Prostate gland (tissue), 2 donors: ENCODE measurements around the gene RAP1GAP.

ENCODE experiments used
- POLR2A ChIP-seq: fragments of 450-650 bp; IDR thresholded peaks from one replicate; pipeline ENCODE4 v1.6.1; 2016; ENCODE audit warnings: antibody characterized with exemption, mild to moderate bottlenecking
- POLR2AphosphoS5 ChIP-seq: sonication (generic); formaldehyde crosslinking; IDR thresholded peaks from one replicate; pipeline ENCODE4 v1.6.1; 2017; ENCODE audit warnings: antibody characterized with exemption
- TF ChIP-seq, protein P1 (sequence below), 4 experiments: fragments of 200-600 bp in 2 of 4; fragments of 450-650 bp in 2 of 4; sonication (generic) in 2 of 4; IDR thresholded peaks; 1 replicate in 3 of 4; 2 replicates in 1 of 4; pipeline ENCODE4 v1.5.1; 2016 to 2019; ENCODE audit warnings: antibody characterized with exemption in 4 of 4, mild to moderate bottlenecking in 2 of 4, moderate library complexity in 2 of 4

- TF ChIP-seq, protein P1, sequence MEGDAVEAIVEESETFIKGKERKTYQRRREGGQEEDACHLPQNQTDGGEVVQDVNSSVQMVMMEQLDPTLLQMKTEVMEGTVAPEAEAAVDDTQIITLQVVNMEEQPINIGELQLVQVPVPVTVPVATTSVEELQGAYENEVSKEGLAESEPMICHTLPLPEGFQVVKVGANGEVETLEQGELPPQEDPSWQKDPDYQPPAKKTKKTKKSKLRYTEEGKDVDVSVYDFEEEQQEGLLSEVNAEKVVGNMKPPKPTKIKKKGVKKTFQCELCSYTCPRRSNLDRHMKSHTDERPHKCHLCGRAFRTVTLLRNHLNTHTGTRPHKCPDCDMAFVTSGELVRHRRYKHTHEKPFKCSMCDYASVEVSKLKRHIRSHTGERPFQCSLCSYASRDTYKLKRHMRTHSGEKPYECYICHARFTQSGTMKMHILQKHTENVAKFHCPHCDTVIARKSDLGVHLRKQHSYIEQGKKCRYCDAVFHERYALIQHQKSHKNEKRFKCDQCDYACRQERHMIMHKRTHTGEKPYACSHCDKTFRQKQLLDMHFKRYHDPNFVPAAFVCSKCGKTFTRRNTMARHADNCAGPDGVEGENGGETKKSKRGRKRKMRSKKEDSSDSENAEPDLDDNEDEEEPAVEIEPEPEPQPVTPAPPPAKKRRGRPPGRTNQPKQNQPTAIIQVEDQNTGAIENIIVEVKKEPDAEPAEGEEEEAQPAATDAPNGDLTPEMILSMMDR (IDR thresholded peaks at IDR 0.05): no peak
- TF ChIP-seq POLR2A (no peak), POLR2AphosphoS5 (no peak)
Observed at GRCh38 chr1:21601278-21602048, 67.7 kb downstream of the RAP1GAP start.
